M059J (cell line): ENCODE data around the gene CD58. TPM values are rescaled to one million over a fixed set of nuclear protein-coding genes. Genes with fewer than 3 reads are reported as not detected.

Source experiments
- DNase-seq: peaks from one replicate; pipeline ENCODE4 v3.0.0-alpha.2; 2012; ENCODE audit warnings: low read depth
- total RNA-seq: library from RNA; depleted of rRNA; stranded (reverse); fragments of >200 nt; shearing (Covaris generic); gene quantifications from 2 replicates; pipeline ENCODE4 v1.2.3, GENCODE V29; 2014

CD58 gene
- total RNA-seq, 1 experiment from 2014 or later = 73.2 TPM

DNA sequence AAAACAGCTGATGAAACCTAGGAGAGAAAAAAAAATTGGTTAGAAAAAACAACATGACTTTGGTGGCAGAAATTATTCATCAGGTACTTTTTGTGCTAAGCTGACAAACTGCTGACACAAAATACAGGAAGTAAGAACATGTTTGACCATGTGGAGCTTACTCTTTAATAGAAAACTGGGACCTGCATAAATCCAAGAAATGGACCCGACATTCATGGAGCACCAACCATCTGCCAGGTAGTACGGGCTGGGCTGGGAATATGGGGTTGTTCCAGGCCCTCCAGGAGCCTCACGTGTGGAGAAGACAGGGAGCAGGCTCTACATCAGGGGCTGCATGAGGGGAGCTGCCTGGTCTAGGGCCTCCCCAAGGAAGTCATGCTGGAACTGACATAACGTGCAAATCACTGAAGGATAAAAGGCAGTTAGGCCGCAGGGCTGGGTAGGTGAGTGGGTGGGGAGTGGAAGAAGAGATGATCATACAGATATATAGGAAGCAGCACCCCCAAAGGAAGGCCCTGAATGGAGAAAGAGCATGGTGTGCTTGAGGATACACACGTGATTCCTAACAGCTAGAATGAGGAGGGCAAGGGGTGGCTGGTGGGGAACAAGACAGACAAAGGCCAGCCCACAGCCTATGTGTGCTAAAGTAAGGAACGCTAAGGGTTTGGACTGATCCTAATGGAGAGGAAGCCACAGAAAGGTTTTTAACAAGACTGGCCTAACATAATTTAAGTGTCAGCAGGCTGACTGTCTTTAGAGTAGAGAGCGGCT lies 26.1 kb downstream of the CD58 start:
- no peak for DNase-seq

DNA sequence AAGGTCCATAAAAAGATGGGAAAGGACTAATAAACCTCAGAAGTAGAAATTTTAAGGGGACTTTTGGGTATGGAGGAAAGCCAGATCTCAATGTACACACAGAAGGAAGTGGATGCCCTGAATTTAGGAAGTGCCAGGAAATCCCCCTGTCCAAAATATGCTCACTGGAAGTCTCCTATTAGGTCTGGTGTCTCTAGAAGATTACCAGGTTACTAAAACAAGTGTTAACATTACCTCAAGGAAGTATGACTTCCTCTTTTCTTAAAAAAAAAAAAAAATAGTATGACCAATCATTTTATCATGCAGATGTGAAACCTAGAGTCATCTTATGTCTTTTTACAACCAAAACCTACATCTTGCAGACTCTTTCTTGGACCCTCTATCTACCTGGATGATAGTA lies 30.7 kb downstream of the CD58 start:
- no peak for DNase-seq

DNA sequence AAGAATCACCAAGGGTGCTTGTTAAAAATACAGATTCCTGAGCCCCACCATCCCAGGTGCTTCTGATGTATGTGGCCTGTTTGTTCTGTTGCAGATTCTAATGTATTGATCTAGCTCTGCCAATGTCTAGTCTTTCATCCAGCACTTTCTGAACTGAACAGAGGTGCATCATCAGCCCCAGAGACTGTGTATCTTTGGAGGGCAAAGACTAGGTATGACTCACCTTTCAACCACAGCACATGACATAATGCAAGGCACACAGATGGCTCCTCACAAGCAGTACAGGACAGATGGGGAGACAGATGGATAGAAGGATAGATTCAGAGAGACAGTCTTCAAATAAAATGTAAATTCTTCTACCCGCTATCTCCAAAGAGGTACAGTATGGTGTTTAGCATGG lies 32.3 kb downstream of the CD58 start:
- DNase-seq = peak; percentile 90

DNA sequence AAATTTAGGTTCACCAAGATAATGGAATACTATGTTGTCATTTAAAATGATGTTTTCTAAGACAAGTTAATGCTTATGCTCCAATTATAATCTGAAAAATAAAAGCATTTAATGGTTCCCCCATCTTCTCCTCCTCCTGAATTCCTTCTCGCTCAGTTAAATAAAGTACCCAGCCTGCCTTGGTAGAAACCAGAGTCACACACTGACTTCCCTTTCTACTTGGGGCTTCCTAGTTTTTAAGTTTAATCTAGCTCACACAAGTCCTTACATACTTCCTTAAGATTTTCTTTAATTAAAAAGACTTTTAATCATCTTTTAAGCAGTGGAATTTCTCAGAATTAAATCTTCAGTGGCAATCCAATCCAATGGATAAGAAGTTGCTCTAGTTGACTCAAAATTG lies 32.9 kb downstream of the CD58 start:
- DNase-seq = no peak

DNA sequence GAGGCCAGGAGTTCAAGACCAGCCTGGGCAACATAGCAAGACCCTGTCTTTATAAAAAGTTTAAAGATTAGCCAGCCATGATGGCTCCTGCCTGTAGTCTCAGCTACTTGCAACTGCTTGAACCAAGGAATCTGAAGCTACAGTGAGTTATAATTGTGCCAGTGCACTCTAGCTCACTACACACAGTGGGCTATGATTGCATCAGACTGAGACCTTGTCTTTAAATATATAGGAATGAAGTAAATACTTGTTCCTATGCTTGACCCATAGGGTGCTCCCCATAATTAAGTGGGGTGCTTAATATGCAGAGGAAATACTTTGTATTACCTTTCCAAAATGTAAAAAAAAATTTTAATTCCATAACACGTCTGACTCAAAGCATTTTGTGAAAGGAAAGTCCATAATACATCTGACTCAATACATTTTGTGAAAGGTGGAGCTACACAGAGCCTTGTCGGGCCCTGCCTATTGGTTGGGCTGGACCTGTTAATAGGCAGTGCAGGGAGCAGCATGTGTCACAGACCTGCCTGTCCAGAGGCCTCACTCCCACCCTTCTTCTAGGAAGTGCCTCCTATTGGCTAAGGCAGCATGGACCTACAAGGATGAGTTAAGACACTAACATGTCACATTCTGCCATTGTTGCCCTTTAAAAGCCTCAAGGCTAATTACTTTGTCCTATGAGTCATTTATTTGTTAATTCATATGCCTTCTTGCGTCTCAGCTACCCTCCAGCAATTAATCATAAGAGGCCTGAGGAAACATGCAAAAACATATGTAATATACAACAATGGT lies 33.6 kb downstream of the CD58 start:
- DNase-seq = peak; percentile 97

DNA sequence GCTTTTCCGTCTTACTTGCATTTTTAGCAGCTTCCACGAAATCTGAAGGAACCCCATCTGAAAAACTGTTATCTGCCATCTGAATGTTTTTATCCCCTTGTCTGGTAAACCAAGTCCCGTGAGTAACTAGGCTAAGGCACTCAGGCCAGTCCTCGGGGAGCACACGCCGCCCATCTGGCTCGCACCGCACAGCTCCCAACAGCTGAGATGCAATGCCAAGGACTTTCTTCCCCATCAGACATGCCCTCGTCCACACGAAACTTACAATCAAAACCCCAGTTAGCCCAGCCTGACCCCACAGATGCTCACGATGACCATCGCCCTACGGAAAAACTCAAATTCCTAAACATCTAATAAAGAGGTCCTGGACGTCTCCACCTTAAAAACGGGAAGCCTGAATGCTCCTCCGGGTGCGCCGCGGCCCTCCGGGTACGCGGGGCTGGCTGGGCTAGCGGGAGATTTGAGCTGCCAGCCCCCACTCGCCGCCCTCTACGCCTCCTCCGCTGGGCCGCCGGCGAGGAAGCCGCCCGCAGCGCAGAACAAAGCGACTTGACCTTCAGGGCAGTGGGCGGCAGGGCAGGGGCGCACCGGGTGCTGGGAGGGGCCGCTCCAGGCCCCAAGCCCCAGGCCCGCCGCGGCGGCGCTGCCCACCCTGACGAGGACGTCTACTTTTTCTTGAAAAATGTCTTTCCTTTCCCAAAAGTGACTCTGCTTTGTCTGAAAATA lies 36.6 kb downstream of the CD58 start:
- no peak for DNase-seq

DNA sequence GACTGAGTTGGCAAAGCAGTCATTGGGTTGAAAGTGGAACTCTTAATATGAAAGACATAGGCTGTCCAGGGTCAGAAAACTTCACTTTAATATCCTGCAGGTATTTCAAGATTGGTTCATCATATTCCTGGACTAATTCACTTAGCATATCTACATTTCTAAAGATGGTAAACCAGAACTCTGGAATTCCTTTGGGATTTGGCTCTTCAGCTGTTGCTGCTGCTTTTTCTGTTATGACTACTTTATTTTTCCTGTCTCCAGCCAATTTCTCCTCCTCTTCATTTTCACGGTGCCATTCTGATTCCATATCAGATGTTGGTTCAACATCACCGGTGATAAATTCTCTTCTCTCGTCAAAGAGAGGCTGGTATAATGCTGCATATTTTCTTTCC lies 37.4 kb downstream of the CD58 start:
- no peak for DNase-seq

DNA sequence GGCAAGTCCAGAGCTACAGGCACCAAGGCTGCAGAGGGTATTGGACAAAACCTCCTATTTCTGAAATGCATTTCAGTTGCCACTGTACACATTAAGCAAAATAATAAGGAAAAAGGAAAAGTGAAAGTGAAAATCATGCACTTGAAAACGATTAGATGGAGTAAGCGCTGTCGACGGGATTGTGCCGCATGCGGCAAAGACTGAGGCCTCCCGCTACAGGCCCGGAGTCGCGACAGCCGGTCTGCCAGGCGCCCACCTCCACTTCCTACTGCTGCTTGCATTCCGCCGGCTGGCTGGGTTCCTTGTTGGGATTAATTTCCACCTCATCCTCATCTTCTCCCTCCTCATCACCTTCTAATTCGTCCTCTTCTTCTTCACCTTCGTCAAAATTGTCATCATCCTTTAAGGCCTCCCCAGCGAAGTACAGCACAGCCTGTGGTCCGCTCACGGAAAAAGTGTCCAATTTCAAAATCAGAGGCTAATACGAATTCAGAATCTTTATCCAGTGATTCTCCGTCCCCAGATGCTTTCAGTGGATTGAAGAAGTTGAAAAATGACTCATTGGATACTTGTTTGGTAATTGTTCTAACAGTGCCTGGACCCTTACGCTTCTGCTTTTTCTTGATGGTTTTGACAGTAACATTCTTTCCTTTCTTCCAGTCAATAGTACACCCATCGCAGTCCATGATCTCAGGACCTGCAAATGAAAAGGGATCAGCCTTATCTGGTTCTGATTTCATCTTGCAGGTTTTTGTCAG lies 38.0 kb downstream of the CD58 start:
- no peak for DNase-seq

DNA sequence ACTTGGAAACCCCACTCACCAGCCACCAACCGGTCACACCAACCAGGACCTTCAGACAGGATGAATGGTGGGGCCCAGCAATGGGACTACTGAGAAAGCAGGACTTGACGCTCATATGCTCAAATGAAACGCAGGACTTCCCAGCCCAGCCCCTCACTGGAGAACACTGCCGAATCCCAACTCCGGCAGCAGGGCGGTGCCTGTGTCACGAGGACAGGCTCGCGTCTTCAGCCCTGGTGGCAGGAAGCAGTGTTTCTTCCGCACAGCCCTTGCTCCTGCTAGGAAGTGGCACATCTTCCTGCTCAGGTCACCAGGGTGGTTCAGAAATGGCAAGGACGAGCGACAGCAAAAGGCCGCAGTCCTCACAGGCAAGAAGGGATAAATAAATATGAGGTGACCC lies 38.9 kb downstream of the CD58 start:
- no peak for DNase-seq

DNA sequence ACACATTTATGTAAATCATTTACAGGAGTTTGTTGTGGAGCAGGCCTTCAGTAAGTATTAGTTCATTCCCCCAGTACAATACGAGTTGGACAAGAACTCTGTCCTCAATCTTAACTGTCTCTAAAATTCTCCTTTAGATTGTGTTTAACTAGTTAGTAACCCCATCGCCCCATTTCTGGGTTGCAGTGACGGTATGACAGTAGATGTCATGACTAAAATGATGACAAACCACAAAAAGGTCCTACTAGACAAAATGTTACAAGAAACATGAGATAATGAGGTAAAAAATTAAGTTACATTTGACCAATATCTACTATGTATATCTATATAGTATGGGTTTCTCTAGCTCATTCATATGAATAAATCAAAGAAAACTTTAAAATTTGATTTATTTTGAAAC lies 41.1 kb downstream of the CD58 start:
- no peak for DNase-seq

DNA sequence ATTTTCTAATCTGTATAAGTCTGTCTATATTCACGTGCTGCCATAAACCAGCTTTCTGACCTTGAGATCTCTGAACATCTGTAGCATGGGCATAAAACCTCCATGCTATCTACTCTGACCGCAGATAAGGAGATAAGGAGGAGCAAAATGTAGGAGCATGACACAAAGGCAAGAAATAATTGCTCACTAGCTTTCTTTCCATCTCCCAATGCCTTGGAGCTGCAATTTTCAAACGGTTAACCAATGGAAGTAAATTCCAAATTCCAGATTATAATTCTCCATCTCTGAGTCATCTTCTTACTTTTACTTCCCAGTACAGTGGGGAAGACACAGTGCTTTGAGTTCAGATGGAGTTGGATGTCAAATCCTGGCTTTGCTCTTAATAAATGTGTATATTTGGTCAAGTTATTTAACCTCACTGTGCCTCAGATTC lies 41.6 kb downstream of the CD58 start:
- DNase-seq = peak; percentile 94

DNA sequence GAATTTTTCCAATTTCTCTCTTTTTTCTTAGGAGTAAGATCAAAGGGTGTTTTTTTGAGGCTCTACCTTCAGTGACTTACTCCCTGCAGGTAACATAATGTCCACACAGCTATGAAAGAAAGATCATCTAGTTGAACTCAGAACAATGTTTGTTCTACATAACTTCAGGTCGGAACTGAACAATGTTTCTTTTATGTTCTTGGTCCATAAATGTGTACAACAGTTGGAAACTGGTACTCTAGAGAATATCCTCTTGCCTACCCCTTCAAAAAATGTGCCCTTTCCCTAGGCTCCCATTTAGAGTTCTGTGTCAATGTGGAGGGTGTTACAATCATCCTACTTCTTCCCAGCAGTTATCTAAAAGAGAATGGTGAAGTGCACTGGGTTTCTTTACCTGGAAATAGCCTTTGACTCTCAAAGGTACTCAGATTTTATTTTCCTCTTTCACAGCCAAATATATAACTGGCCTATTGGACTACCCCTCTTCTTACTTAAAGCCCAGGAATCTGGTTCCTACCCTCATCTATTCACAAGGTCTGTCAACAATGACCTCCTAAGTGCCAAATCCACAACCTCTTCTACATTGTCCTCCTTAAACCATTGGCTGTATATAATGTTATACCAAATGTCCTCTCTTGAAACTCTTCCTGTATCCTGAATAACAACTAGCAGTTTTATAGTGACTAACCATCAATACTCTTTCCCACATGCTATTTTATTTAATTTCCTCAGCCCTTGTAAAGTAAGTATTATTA lies 42.3 kb downstream of the CD58 start:
- DNase-seq = no peak

DNA sequence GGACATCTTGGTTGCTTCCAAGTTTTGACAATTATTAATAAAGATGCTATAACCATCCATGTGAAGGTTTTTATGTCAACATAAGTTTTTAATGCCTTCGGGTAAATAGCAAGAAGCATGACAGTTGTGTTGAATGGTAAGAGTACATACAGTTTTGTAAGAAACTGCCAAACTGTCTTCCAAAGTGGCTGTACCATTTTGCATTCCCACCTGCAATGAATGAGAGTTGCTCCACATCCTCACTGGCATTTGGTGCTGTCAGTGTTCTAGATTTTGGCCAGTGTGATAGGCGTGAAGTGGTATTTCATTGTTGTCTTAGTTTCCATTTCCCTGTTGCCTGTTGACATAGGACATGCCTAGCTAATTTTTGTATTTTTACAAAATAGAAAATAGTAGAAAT lies 45.4 kb downstream of the CD58 start:
- no peak for DNase-seq

DNA sequence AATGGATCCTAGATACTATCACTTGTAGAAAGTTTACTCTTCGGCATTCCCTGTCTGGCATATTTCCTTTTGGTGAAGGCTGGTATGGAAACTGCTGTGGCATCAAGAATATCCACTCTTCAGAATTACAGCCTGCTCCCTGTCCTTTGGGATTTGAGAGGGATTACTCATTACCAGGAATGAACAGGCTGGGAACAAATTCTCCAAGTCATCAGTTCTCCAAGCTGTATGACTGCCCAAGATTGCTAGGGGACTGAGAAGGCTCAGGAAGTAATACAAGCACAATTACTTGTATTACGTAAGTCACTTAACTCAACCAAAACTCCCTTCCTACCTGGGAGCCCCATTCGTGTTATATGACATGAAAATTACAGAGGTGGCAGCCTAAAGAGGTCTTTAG lies 49.6 kb downstream of the CD58 start:
- DNase-seq = peak; percentile 85

DNA sequence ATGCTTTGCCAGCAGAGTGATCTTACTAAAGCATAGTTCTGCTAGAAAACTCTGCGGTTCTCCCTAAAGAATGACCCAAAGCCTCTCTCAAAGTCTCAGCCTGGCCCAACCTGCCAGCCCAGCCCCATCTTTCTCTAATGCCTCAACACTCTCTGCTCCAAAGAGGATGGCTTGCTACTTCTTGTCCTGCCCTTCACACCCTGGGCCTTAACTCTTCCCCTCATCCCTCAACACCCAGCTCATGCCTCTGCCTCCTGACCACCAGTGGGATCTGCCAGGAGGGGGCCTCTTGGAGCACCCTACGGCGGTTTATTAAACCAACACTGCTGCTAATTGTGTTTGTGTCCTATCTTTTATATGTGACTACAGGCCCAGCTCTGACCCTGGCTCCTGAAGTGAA lies 52.4 kb downstream of the CD58 start:
- no peak for DNase-seq

DNA sequence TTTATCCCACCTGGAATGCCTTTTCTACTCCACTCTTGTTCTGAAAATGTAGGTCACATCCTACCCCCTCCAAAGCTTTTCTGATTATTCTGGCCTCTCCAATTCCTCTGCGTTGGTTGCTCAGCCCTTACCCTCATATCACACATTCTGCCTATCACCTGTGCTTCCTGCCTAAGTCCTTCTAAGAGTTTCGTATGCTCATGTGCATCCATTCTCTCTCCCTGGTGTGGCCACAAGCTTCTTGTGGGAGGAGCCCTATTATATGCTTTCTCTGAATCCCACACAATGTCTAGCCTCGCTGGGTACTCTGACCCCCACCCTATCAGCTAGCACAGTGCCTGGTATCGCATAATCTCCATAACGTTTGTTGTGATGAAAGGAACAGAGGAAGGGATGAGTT lies 54.2 kb downstream of the CD58 start:
- DNase-seq = no peak

DNA sequence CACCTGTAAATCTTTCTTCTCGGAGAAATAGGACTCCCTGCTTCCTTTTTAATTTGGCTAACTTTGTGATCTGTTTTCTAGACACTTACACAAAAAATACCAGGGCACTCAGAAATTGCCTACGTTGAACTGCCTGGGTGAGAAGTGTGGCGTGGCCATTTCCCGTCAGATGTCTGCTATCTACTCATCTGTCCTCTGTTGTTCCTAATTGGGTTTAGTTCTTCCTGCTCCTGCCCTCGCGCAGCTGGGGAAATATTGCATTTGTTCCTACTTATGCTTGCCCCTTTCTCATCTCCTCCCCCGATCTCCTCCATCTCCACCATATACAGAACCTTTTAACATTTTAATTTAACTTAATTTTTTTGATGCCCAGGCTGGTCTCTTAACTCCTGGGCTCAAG lies 55.1 kb downstream of the CD58 start:
- DNase-seq = no peak

DNA sequence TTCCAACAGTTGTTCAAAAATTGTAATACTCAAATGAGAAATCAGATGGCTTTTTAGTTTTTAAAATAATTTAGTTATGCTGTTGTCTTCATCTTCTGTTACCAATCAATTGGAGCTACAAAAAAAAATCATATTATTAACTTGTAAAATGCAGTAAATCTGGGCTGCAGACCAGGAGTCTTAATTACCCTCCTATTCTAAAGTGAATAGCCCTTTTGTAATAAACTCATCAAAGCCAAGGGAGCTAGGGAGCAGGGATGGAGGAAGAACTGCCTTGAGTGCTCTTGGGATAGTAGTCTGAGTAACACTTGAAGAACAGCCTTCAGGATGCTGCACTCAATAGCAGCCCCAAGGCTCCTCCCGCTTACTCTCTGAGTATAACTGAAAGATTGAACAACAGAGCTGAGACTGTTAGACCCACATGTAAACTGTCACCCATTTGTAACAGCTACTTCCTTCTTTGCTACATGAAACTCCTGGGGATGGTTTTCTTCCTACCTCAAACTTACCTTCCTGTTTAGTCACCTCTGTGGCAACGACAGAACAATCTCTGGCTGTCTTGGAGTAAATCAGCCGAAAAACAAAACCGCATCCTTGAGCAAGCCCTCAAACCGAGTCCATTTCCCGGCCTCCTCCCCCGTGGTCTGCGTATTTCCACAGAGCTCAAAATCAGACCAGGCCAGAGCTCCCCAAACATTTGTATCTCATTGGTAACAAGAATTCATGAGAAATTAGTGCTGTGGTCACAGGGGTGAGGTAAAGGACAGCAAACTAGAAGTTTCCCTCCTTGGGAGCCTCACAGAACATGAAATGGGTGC lies 55.9 kb downstream of the CD58 start:
- peak; percentile 99 for DNase-seq

DNA sequence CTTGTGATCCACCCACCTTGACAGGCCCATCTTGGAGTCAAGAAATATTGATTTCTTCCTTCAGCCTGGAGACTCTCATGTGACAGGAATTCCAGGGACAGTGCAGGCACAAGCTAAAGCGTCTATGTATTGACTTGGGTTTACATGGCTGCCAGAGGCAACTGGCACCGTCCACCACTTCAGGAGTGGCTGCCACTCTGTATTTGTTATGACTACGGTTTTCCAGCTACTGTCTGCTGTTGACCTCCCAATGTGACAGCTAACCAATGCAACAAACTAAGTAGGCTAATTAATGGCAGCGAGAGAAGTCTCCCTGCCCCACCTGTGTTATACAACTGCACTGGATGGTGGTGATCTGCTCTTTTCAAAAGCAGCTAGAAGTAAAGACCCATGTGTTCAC lies 56.9 kb downstream of the CD58 start:
- no peak for DNase-seq

DNA sequence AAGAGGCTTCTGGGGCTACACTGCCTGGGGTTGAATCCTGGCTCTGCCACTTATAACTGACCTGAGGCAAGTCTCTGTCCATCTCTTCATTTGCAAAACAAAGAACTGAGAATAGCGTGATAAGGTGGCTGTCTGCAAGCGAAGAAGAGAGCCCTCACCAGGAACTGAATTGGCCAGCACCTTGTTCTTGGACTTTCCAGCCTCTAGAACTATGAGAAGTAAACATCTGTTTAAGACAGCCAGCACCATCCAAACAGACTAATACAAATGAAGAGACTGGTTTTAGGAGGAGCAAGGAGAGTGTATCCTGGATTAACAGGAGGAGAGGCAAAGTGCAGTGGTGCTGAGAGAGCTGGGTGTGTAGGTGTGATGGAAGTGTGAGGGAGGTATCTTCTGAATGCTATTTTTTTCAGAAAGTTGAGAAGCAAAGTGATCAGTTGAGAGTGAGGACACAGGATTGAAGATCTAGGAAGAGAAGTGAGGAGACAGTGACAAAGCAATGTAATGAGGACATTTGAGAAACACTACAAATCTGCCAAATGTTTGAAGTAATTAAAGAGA lies 59.3 kb downstream of the CD58 start:
- no peak for DNase-seq
